Skeletal muscle cell (primary cell): ENCODE results near the gene BCOR.

Source experiments
- DNase-seq: peaks from one replicate; pipeline ENCODE4 v3.0.0-alpha.2; 2010; ENCODE audit warnings: low read depth
- H3K4me3 ChIP-seq: 2 replicates; pipeline ENCODE4 v1.5.1; 2011; ENCODE audit warnings: low read depth, mild to moderate bottlenecking, control low read depth, low read length, moderate library complexity

BCOR gene

GRCh38 chrX:40117715-40118285, 20.0 kb upstream of the BCOR start:
- no peak for DNase-seq

GRCh38 chrX:40116925-40117324, 19.2 kb upstream of the BCOR start:
- no peak overlapping the region for H3K4me3 ChIP-seq
- DNase-seq = no peak

More at GRCh38 chrX:40117715-40118285, 20.0 kb upstream of the BCOR start:
- H3K4me3 ChIP-seq = no peak overlapping the region

GRCh38 chrX:40112996-40113395, 15.2 kb upstream of the BCOR start:
- DNase-seq = no peak

GRCh38 chrX:40111868-40112267, 14.1 kb upstream of the BCOR start:
- DNase-seq = no peak
- H3K4me3 ChIP-seq = no peak overlapping the region

More at GRCh38 chrX:40112996-40113395, 15.2 kb upstream of the BCOR start:
- no peak overlapping the region for H3K4me3 ChIP-seq

- DNase-seq = no peak
- H3K4me3 ChIP-seq = peak overlapping the region; percentile 46
Measured at GRCh38 chrX:40109288-40110008, 11.7 kb upstream of the BCOR start.

- no peak for DNase-seq
- peak overlapping the region; percentile 46 for H3K4me3 ChIP-seq
Measured at GRCh38 chrX:40108959-40109287, 11.2 kb upstream of the BCOR start.

GRCh38 chrX:40108162-40108958, 10.6 kb upstream of the BCOR start:
- no peak for DNase-seq
- H3K4me3 ChIP-seq = peak overlapping the region; percentile 46

GRCh38 chrX:40107291-40108161, 9.8 kb upstream of the BCOR start:
- DNase-seq = no peak
- no peak overlapping the region for H3K4me3 ChIP-seq

- H3K4me3 ChIP-seq = peak overlapping the region; percentile 42
- no peak for DNase-seq
Measured at GRCh38 chrX:40106676-40107290, 9.0 kb upstream of the BCOR start.

- no peak for DNase-seq
- H3K4me3 ChIP-seq = peak overlapping the region; percentile 42
Measured at GRCh38 chrX:40105835-40106675, 8.3 kb upstream of the BCOR start.

- no peak for DNase-seq
- H3K4me3 ChIP-seq = peak overlapping the region; percentile 42
Measured at GRCh38 chrX:40104985-40105834, 7.5 kb upstream of the BCOR start.

GRCh38 chrX:40104630-40104984, 6.8 kb upstream of the BCOR start:
- DNase-seq = no peak
- H3K4me3 ChIP-seq = peak overlapping the region; percentile 42

- DNase-seq = no peak
- no peak overlapping the region for H3K4me3 ChIP-seq
Measured at GRCh38 chrX:40103565-40104323, 6.0 kb upstream of the BCOR start.

GRCh38 chrX:40102393-40103381, 4.9 kb upstream of the BCOR start:
- no peak overlapping the region for H3K4me3 ChIP-seq
- no peak for DNase-seq

GRCh38 chrX:40101430-40101802, 3.7 kb upstream of the BCOR start:
- H3K4me3 ChIP-seq = no peak overlapping the region
- no peak for DNase-seq
